IMR-90 (cell line): ENCODE results near the gene GPC6.

Experiments used
- BHLHE40 ChIP-seq: fragments of 150-350 bp; IDR thresholded peaks from 2 replicates; pipeline ENCODE4 v1.6.1; 2016; ENCODE audit warnings: mild to moderate bottlenecking, low read depth, low read length
- CEBPB ChIP-seq: IDR thresholded peaks from 2 replicates; pipeline ENCODE4 v1.6.1; 2012; ENCODE audit warnings: low read depth, low read length, improper control_type of control experiment
- MAFK ChIP-seq: IDR thresholded peaks from 2 replicates; pipeline ENCODE4 v1.6.1; 2012; ENCODE audit warnings: low read depth, low read length, improper control_type of control experiment
- POLR2A ChIP-seq: IDR thresholded peaks from 2 replicates; pipeline ENCODE4 v1.6.1; 2012; ENCODE audit warnings: mild to moderate bottlenecking, low read depth, low read length
- RCOR1 ChIP-seq: IDR thresholded peaks from 2 replicates; pipeline ENCODE4 v1.6.1; 2012; ENCODE audit warnings: mild to moderate bottlenecking, low read length, improper control_type of control experiment; ENCODE audit not compliant: insufficient replicate concordance
- SMC3 ChIP-seq: fragments of 150-350 bp; IDR thresholded peaks from 2 replicates; pipeline ENCODE4 v1.6.1; 2016; ENCODE audit warnings: low read depth, mild to moderate bottlenecking, antibody characterized with exemption, low read length, moderate library complexity
- USF2 ChIP-seq: fragments of 150-350 bp; IDR thresholded peaks from 2 replicates; pipeline ENCODE4 v1.6.1; 2017; ENCODE audit warnings: mild to moderate bottlenecking, antibody characterized with exemption, low read length, low read depth
- TF ChIP-seq, protein P1 (sequence below): conservative IDR thresholded peaks from 2 replicates; pipeline ENCODE4 v1.5.1; 2012; ENCODE audit warnings: mild to moderate bottlenecking, low read depth, low read length, improper control_type of control experiment
- TF ChIP-seq, protein P2 (sequence below): fragments of 150-350 bp; IDR thresholded peaks from 2 replicates; pipeline ENCODE4 v1.6.1; 2016; ENCODE audit warnings: low read depth, mild to moderate bottlenecking, low read length, moderate library complexity, borderline replicate concordance

DNA sequence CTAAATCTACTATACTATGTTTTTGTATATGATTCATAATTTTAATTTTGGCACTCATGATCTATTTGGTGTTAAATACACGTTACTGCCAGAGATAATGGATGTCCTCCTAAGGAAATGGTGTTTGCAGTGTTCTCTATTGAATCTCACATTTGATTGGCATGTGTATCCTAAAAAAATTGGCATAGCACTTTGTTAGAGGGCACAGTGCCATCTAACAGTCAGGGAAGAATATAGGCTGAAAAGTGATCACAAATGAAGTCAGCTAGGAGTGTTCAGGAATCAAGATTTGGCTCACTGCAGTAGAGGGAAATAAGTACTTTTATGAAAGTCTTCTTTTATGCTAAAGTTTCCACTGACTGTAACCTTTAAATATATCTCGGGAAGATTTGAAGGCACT is 624.6 kb downstream of the GPC6 start:
- TF ChIP-seq POLR2A: no peak
- TF ChIP-seq, protein P1, sequence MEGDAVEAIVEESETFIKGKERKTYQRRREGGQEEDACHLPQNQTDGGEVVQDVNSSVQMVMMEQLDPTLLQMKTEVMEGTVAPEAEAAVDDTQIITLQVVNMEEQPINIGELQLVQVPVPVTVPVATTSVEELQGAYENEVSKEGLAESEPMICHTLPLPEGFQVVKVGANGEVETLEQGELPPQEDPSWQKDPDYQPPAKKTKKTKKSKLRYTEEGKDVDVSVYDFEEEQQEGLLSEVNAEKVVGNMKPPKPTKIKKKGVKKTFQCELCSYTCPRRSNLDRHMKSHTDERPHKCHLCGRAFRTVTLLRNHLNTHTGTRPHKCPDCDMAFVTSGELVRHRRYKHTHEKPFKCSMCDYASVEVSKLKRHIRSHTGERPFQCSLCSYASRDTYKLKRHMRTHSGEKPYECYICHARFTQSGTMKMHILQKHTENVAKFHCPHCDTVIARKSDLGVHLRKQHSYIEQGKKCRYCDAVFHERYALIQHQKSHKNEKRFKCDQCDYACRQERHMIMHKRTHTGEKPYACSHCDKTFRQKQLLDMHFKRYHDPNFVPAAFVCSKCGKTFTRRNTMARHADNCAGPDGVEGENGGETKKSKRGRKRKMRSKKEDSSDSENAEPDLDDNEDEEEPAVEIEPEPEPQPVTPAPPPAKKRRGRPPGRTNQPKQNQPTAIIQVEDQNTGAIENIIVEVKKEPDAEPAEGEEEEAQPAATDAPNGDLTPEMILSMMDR: no peak
- TF ChIP-seq MAFK: no peak
- no peak for TF ChIP-seq SMC3
- TF ChIP-seq BHLHE40: no peak
- TF ChIP-seq CEBPB: no peak
- no peak for TF ChIP-seq RCOR1
- TF ChIP-seq, protein P2, sequence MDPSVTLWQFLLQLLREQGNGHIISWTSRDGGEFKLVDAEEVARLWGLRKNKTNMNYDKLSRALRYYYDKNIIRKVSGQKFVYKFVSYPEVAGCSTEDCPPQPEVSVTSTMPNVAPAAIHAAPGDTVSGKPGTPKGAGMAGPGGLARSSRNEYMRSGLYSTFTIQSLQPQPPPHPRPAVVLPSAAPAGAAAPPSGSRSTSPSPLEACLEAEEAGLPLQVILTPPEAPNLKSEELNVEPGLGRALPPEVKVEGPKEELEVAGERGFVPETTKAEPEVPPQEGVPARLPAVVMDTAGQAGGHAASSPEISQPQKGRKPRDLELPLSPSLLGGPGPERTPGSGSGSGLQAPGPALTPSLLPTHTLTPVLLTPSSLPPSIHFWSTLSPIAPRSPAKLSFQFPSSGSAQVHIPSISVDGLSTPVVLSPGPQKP: no peak
- no peak for TF ChIP-seq USF2
